Neural progenitor cell (in vitro differentiated cells): ENCODE measurements around the gene ETFDH.

Experiments
- EZH2 ChIP-seq: fragments of 200-600 bp; sonication (generic); IDR thresholded peaks from 2 replicates; pipeline ENCODE4 v1.6.1; 2017; ENCODE audit warnings: antibody characterized with exemption, mild to moderate bottlenecking, moderate library complexity
- TF ChIP-seq, protein P1 (sequence below): fragments of 200-600 bp; sonication (generic); IDR thresholded peaks from 2 replicates; pipeline ENCODE4 v1.5.1; 2017; ENCODE audit warnings: antibody characterized with exemption, mild to moderate bottlenecking

DNA sequence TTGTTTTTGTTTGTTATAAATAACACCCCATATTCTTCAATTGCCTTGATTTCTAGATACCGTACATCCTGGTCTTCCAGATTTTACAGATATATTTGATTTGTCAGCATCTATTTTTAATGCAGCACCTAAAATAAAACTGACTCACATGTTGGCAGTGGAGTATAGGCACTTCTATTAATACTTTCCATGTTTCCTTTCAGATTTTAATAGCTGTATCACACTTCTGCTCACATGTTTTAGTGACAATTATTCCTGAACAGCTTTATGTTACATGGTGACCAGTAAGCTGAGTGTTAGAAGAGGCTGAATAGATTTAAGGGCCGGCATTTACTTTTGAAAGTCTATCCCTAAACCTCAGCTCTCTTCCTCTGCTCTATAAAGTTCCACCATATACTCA is 46.6 kb upstream of the ETFDH start:
- TF ChIP-seq, protein P1, sequence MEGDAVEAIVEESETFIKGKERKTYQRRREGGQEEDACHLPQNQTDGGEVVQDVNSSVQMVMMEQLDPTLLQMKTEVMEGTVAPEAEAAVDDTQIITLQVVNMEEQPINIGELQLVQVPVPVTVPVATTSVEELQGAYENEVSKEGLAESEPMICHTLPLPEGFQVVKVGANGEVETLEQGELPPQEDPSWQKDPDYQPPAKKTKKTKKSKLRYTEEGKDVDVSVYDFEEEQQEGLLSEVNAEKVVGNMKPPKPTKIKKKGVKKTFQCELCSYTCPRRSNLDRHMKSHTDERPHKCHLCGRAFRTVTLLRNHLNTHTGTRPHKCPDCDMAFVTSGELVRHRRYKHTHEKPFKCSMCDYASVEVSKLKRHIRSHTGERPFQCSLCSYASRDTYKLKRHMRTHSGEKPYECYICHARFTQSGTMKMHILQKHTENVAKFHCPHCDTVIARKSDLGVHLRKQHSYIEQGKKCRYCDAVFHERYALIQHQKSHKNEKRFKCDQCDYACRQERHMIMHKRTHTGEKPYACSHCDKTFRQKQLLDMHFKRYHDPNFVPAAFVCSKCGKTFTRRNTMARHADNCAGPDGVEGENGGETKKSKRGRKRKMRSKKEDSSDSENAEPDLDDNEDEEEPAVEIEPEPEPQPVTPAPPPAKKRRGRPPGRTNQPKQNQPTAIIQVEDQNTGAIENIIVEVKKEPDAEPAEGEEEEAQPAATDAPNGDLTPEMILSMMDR: no peak
- TF ChIP-seq EZH2: no peak
